NCI-H1694 treated with DMSO at 0.1 percent for 48 hours (cell line): Measurements from ENCODE around the gene APOE.
A peak's percentile ranks its signal among the peaks of the same experiment; 100 is the strongest.
"Not testable (repeated sequence)": the region's sequence is repeated elsewhere in the genome, so short reads cannot be mapped to it uniquely, and the experiment has no call there.

Experiments used
- DNase-seq: peaks from one replicate; lab custom pipeline; 2025; lab: John Stamatoyannopoulos, UW

Gene APOE

GRCh38 chr19:44911896-44912295 is 6.3 kb downstream of the APOE start:
- DNase-seq = not testable (repeated sequence)

GRCh38 chr19:44912854-44913253 is 7.3 kb downstream of the APOE start:
- no peak for DNase-seq

- not testable (repeated sequence) for DNase-seq
Measured at GRCh38 chr19:44913512-44914432, 8.2 kb downstream of the APOE start.

- peak; percentile 41 for DNase-seq
Measured at GRCh38 chr19:44914433-44915206, 9.0 kb downstream of the APOE start, which contains the start of gene APOC1. APOC1 (plus strand) TSS chr19:44914608; CDS start chr19:44914892, 284 bp downstream.

DNA sequence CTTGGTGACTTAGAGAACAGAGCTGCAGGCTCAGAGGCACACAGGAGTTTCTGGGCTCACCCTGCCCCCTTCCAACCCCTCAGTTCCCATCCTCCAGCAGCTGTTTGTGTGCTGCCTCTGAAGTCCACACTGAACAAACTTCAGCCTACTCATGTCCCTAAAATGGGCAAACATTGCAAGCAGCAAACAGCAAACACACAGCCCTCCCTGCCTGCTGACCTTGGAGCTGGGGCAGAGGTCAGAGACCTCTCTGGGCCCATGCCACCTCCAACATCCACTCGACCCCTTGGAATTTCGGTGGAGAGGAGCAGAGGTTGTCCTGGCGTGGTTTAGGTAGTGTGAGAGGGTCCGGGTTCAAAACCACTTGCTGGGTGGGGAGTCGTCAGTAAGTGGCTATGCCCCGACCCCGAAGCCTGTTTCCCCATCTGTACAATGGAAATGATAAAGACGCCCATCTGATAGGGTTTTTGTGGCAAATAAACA is 18.7 kb downstream of the APOE start:
- no peak for DNase-seq

GRCh38 chr19:44925114-44925891 is 19.7 kb downstream of the APOE start:
- no peak for DNase-seq

GRCh38 chr19:44926245-44927077 is 20.9 kb downstream of the APOE start:
- DNase-seq = not testable (repeated sequence)

- DNase-seq = no peak
Measured at GRCh38 chr19:44927746-44928145, 22.1 kb downstream of the APOE start.

GRCh38 chr19:44930088-44930487 is 24.5 kb downstream of the APOE start:
- no peak for DNase-seq

- no peak for DNase-seq
Measured at GRCh38 chr19:44931541-44931940, 25.9 kb downstream of the APOE start.

DNA sequence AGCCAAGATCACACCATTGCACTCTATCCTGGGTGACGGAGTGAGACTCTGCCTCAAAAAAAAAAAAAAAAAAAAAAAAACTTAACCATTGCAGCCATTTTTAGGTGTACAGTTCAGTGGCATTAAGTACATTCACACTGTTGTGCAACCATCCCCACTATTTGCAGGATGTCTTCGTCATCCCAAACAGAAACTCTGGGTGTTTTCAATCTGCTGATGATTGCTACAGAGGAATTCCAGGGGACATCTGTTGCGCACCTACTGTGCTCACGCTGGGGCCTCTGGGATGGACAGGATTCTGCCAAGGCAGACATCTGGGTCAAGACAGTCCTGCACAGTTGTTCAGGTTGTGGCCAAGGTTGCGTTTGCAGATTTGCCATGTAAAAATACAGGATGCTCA is 34.1 kb downstream of the APOE start:
- DNase-seq = no peak

DNA sequence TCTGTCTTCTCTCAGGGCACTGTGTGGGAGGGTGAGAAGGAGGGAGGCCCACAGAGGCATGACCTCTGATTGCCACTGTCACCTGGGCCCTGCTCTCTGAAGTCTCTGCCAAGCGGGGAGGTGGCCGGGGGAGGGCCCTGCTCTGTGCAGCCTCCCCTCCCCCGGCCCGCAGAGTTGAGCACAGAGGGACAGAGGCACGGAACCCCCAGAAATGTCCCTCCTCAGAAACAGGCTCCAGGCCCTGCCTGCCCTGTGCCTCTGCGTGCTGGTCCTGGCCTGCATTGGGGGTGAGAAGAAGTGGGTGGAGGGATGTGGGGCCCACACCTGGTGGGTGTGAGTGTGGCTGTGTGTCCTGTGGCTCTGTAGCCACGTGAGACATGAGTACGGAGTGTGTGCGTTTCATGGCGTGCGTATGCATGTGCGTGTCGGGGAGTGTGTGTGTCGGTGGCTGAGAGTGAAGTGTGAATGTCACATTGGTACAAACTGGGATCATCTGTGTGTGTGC is 36.5 kb downstream of the APOE start, which contains the start of gene APOC4:
Gene APOC4, plus strand, starts transcription at position 171 of the 505 bp plus-strand sequence. Its CDS starts 41 bp downstream, at position 212.
- no peak for DNase-seq

DNA sequence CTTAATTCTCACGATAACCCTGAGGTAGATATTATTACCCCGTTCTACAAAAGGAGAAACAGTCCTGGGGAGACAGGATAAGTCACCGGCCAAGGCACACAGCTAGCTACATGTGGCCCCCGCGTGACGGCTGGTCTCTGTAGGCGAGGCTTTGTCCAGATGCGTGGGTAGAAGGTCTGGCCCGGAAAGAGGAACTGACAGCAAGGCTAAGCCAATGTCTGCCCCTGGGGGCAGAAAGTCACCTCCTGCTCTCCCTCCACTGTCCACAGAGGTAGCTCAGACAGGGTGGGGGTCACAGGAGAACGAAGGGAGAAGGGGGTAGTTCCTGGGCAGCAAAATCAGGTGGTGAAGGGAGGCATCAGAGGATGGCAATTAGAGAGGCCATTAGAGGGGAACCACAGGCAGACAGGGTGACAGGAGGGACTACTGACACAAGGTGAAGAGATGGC is 38.2 kb downstream of the APOE start:
- DNase-seq = no peak

DNA sequence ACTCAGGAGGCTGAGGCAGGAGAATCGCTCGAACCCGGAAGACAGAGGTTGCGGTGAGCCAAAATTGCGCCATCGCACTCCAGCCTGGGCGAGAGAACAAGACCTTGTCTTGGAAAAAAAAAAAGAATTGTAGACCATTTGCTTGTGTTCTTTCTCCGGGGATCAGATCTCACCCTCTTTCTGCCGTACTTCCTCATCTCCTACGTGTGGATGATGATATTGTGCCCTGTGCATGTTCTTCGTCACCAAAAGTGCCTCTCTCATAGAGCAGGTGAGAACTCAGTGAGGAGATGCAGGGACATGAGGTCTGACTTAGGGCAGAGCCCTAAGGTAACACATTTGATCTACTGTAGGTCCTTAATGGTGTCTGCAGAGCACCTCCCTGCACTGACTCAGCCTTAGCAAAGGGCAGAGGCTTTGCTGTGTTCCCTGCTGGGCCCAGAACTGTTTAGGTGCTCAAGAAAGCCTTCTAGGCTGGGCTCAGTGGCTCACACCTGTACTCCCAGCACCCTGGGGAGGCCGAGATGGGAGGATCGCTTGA is 41.5 kb downstream of the APOE start:
- DNase-seq = no peak

DNA sequence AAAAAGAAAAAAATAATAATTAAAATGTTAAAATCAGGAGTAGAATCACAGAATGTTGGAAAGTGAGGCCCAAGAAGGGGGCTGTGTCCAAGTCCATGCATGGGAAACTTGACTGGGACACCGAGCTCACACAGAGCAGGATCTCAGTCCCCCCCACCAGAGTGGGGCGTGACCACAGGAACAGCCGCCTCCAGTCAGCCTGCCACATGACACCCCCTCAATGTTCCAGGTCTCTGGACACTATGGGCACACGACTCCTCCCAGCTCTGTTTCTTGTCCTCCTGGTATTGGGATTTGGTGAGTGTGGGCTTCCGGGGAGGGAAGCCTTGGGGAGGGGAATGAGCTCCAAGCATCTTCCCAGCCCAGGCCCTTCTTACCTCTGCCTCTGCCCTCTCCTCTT is 42.6 kb downstream of the APOE start:
- DNase-seq = no peak

GRCh38 chr19:44948763-44949374 is 43.3 kb downstream of the APOE start:
- peak; percentile 10 for DNase-seq

GRCh38 chr19:44949550-44949949 is 44.0 kb downstream of the APOE start:
- no peak for DNase-seq

DNA sequence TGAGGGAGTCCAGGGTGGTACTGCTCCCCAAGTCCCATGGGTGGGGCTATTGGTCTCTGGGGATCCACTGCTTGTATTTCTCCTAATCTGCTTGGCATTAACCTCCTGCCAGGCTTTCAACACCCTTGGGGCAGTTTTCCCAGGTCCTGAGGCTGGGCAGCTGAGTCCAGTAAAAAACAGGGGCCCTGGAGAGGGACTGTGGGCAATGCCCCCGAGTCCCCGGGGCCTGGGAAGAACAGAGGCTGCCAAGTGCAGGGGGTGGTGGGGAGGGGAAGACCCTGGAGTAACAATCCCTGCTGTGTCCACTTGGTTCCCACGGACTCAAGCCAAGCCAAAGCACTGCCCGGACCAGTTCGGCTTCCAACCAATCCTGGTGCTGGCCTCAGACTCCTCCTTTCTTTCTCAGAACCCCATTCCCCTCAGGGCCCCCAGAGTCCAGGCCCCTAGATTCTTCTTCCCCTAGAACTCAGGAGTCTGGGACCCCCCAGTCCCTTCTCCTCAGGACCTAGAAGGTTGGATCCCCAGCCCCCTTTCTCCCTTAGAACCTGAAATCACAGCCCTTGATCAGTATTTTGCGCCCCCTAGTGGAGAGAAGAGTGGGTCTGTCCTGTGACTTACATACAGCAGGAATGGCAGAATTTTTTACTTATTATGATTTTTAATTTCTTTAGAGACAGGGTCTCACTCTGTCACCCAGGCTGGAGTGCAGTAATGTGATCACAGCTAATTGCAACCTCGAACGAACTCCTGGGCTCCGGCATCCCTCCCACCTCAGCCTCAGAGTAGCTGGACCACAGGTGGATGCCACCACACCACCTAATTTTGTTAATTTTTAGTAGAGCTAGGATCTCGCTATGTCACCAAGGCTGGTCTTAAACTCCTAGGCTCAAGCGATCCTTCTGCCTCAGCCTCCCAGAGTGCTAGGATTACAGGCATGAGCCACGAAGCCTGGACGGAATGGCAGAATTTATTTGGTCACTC is 45.9 kb downstream of the APOE start:
- peak; percentile 83 for DNase-seq

- no peak for DNase-seq
Measured at GRCh38 chr19:44954278-44954648, 48.7 kb downstream of the APOE start.
